ENCODE measurements around the gene KLF9. TPM values are rescaled to one million over a fixed set of nuclear protein-coding genes. Genes with fewer than 3 reads are reported as not detected.

The KLF9 gene
- total and polyA plus RNA-seq, 4 experiments from 2014 or later: 1.3 to 20.6 (median 11.3) TPM

DNA sequence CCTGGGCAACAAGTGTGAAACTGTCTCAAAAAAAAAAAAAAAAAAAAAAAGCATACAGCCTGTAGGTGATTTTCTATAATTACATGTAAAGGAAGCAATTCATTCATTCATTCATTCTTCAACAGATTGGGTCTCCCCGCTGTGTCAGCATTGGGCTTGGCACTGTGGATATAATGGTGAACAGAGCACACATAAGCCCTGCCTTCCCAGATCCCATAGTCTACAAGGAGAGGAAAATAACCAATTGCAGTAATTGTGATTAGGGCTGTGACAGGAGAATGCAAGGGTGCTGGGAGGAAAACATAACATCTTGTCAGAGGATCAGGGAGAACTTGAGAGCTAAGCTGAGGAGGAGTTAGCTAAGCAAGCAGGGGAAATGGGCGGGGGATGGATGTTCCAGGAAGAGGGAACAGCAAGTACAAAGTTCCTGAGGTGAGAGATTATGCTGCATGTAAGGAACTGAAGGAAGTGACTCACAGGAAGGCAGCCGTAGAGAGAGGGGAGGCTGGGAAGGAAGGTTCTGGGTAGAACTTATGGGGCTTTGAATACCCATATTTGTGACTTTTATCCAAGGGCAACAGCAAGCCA, 24.0 kb upstream of the KLF9 start:
- no peak overlapping the region for H3K27ac ChIP-seq (ENCODE audit: low read depth, low read length)
- no peaks in the 10 kb centered on the region for H3K9me3 ChIP-seq (ENCODE audit: control insufficient read depth in 1 of 2, low read length in 2 of 2)
- H3K4me1 ChIP-seq (ENCODE audit: insufficient read depth, low read length): peaks cover 6% of the 10 kb centered on the region
- H3K36me3 ChIP-seq (ENCODE audit: insufficient read depth, low read length): no peaks in the 10 kb centered on the region
- Mint-ChIP-seq H3K36me3 (no peaks in the 10 kb centered on the region), H3K27me3 (peaks cover 0 to 2% of the 10 kb centered on the region in 2 donors), H3K4me1 (peaks cover 6 to 8% (median 6%) of the 10 kb centered on the region in 4 donors), H3K27ac (peak overlapping the region in 2 of 7 donors; percentile 6 to 43), H3K4me3 (peak overlapping the region in 1 of 8 donors; percentile 17), H3K9me3 (no peaks in the 10 kb centered on the region)
- POLR2A ChIA-PET (ENCODE audit: partially characterized antibody): no interaction called here
- H3K27me3 ChIP-seq (ENCODE audit: insufficient read depth, low read length): no peaks in the 10 kb centered on the region
- no peak for DNase-seq
- CTCF ChIA-PET (ENCODE audit: partially characterized antibody): no interaction called here
- H3K4me3 ChIP-seq (ENCODE audit: low read length in 2 of 2): no peak overlapping the region
- intact Hi-C loops (cut with micrococcal nuclease): no loop called here

DNA sequence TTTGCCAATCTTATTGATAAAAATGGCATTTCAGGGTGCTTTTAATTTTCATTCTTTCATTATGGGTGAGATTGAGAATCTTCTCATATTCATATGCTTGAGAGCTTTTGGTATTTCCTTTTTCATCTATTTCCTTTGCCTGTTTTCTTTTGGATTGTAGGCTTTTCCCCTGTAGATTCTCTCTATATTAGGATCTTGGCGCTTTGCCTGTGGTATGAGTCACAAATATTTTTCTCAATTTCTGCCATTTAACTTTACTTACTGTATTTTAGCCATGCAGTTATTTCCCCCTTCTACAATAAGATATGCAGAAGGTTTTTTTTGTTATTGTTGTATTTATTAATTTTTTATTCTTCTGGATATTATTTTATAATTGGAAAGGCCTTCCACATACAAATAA, 21.5 kb upstream of the KLF9 start:
- no peaks in the 10 kb centered on the region for H3K36me3 Mint-ChIP-seq
- H3K27ac ChIP-seq (ENCODE audit: low read depth, low read length): no peak overlapping the region
- no peaks in the 10 kb centered on the region for H3K27me3 ChIP-seq (ENCODE audit: insufficient read depth, low read length)
- no peaks in the 10 kb centered on the region for H3K36me3 ChIP-seq (ENCODE audit: insufficient read depth, low read length)
- H3K9me3 Mint-ChIP-seq: peaks cover 0 to 7% (median 0%) of the 10 kb centered on the region in 8 donors
- no peak overlapping the region for H3K4me3 ChIP-seq (ENCODE audit: low read length in 2 of 2)
- no peak overlapping the region for H3K4me3 Mint-ChIP-seq
- ChIA-PET POLR2A (ENCODE audit: partially characterized antibody) (no interaction called here), CTCF (ENCODE audit: partially characterized antibody) (no interaction called here)
- H3K9me3 ChIP-seq (ENCODE audit: control insufficient read depth in 1 of 2, low read length in 2 of 2): no peaks in the 10 kb centered on the region
- no peak for DNase-seq
- peaks cover 6 to 8% (median 7%) of the 10 kb centered on the region in 4 donors for H3K4me1 Mint-ChIP-seq
- H3K27me3 Mint-ChIP-seq: peaks cover 0 to 2% of the 10 kb centered on the region in 2 donors
- intact Hi-C loops (cut with micrococcal nuclease): no loop called here
- no peak overlapping the region for H3K27ac Mint-ChIP-seq
- H3K4me1 ChIP-seq (ENCODE audit: insufficient read depth, low read length): peaks cover 6% of the 10 kb centered on the region

GRCh38 chr9:70429899-70430298, 15.4 kb upstream of the KLF9 start:
- POLR2A ChIA-PET (ENCODE audit: partially characterized antibody): interaction anchor here (0.8 to 1.9 kb wide), 3 partner anchors 9 to 18 kb away, joined by 3 to 4 read pairs (median 4); no protein-coding TSS in a partner anchor
- peaks cover 0 to 8% (median 0%) of the 10 kb centered on the region in 8 donors for H3K9me3 Mint-ChIP-seq
- Histone ChIP-seq H3K36me3 (ENCODE audit: insufficient read depth, low read length) (no peaks in the 10 kb centered on the region), H3K4me3 (ENCODE audit: low read length in 2 of 2) (no peak overlapping the region), H3K27ac (ENCODE audit: low read depth, low read length) (no peak overlapping the region), H3K4me1 (ENCODE audit: insufficient read depth, low read length) (no peaks in the 10 kb centered on the region), H3K27me3 (ENCODE audit: insufficient read depth, low read length) (no peaks in the 10 kb centered on the region), H3K9me3 (ENCODE audit: control insufficient read depth in 1 of 2, low read length in 2 of 2) (no peaks in the 10 kb centered on the region)
- H3K4me3 Mint-ChIP-seq: no peak overlapping the region
- H3K36me3 Mint-ChIP-seq: no peaks in the 10 kb centered on the region
- peaks cover 0 to 5% (median 2%) of the 10 kb centered on the region in 4 donors for H3K4me1 Mint-ChIP-seq
- no peak for DNase-seq
- CTCF ChIA-PET (ENCODE audit: partially characterized antibody): interaction anchor here (0.7 to 2.5 kb wide), 2 partner anchors 15 to 16 kb away, joined by 3 to 7 read pairs; partner anchors contain the start of gene KLF9
- H3K27me3 Mint-ChIP-seq: no peaks in the 10 kb centered on the region
- intact Hi-C loops (cut with micrococcal nuclease): no loop called here
- no peak overlapping the region for H3K27ac Mint-ChIP-seq

DNA sequence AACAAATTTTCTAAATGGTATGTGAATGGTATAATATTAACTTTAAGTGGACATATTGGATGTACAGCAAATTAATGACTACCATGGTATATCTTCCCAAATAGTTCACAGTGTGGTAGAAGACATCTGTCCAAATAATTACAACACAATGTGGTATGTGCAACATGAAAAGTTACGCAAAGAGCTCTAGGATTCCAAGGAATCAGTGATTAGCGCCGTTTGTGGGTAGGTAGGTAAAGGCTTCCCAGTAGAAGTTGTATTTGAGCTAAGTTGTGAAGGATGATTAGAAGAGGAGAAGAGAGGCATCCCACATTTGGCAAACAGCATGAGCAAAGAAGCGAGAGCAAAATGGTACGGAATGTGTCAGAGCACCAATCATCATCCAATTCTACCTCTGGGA, 14.3 kb upstream of the KLF9 start:
- intact Hi-C loops (cut with micrococcal nuclease): no loop called here
- H3K4me3 Mint-ChIP-seq: no peak overlapping the region
- no peak overlapping the region for H3K4me3 ChIP-seq (ENCODE audit: low read length in 2 of 2)
- no peaks in the 10 kb centered on the region for H3K9me3 ChIP-seq (ENCODE audit: control insufficient read depth in 1 of 2, low read length in 2 of 2)
- H3K27ac ChIP-seq (ENCODE audit: low read depth, low read length): no peak overlapping the region
- H3K27me3 ChIP-seq (ENCODE audit: insufficient read depth, low read length): no peaks in the 10 kb centered on the region
- peaks cover 0 to 8% (median 0%) of the 10 kb centered on the region in 8 donors for H3K9me3 Mint-ChIP-seq
- ChIA-PET POLR2A (ENCODE audit: partially characterized antibody) (interaction anchor here (1.3 to 1.9 kb wide), 2 partner anchors 8 to 10 kb away, joined by 3 to 4 read pairs; no protein-coding TSS in a partner anchor), CTCF (ENCODE audit: partially characterized antibody) (interaction anchor here (0.7 to 2.5 kb wide), 3 partner anchors 11 to 56 kb away, joined by 3 to 7 read pairs (median 4); partner anchors contain the start of gene KLF9)
- no peaks in the 10 kb centered on the region for H3K36me3 ChIP-seq (ENCODE audit: insufficient read depth, low read length)
- H3K36me3 Mint-ChIP-seq: no peaks in the 10 kb centered on the region
- H3K4me1 Mint-ChIP-seq: peaks cover 0 to 10% (median 4%) of the 10 kb centered on the region in 4 donors
- DNase-seq: no peak
- no peaks in the 10 kb centered on the region for H3K4me1 ChIP-seq (ENCODE audit: insufficient read depth, low read length)
- no peaks in the 10 kb centered on the region for H3K27me3 Mint-ChIP-seq
- H3K27ac Mint-ChIP-seq: peak overlapping the region in 2 of 7 donors; percentile 6 to 43

GRCh38 chr9:70427161-70427945, 12.9 kb upstream of the KLF9 start:
- CTCF ChIA-PET (ENCODE audit: partially characterized antibody): interaction anchor here (0.6 to 1.8 kb wide), 4 partner anchors 8 to 75 kb away, joined by 3 to 5 read pairs (median 4); no protein-coding TSS in a partner anchor
- POLR2A ChIA-PET (ENCODE audit: partially characterized antibody): interaction anchor here (1.8 kb wide), 1 partner anchor 13 kb away, joined by 4 read pairs; the partner anchor contains the start of gene KLF9
- peaks cover 0 to 6% (median 0%) of the 10 kb centered on the region in 8 donors for H3K9me3 Mint-ChIP-seq
- Histone ChIP-seq H3K4me3 (ENCODE audit: low read length in 2 of 2) (no peak overlapping the region), H3K36me3 (ENCODE audit: insufficient read depth, low read length) (no peaks in the 10 kb centered on the region), H3K27ac (ENCODE audit: low read depth, low read length) (no peak overlapping the region), H3K27me3 (ENCODE audit: insufficient read depth, low read length) (no peaks in the 10 kb centered on the region), H3K9me3 (ENCODE audit: control insufficient read depth in 1 of 2, low read length in 2 of 2) (no peaks in the 10 kb centered on the region), H3K4me1 (ENCODE audit: insufficient read depth, low read length) (peaks cover 5% of the 10 kb centered on the region)
- peak overlapping the region in 1 of 7 donors; percentile 49 for H3K27ac Mint-ChIP-seq
- H3K27me3 Mint-ChIP-seq: no peaks in the 10 kb centered on the region
- intact Hi-C loops (cut with micrococcal nuclease): no loop called here
- no peak for DNase-seq
- H3K4me1 Mint-ChIP-seq: peaks cover 6 to 17% (median 10%) of the 10 kb centered on the region in 4 donors
- H3K36me3 Mint-ChIP-seq: no peaks in the 10 kb centered on the region
- H3K4me3 Mint-ChIP-seq: no peak overlapping the region

DNA sequence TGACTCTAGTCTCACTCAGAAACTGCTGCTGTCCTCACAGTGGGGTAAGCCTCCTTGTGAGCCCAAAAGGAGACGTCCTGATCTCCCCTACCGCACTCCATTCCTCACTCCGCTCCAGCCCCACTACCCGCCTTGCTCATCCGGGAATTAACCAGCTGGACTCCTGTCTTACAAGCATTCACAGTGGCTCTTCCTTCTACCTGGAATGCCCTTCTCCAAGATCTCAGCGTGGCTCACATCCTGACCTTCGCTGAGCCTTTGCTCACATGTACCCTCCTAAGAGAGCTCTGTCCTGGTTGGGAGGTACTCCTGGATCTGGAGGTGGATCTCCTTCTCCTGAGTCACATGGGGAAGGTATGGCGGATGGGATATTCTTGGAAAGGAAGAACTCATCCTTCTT, 10.7 kb upstream of the KLF9 start:
- H3K36me3 Mint-ChIP-seq: no peaks in the 10 kb centered on the region

More for the DNA sequence above, 10.7 kb upstream of the KLF9 start:
- POLR2A ChIA-PET (ENCODE audit: partially characterized antibody): interaction anchor here (1.3 kb wide), 1 partner anchor 13 kb away, joined by 5 read pairs; no protein-coding TSS in a partner anchor
- H3K27ac Mint-ChIP-seq: peak overlapping the region in 3 of 7 donors; percentile 3 to 24 (median 7)
- Histone ChIP-seq H3K4me3 (ENCODE audit: low read length in 2 of 2) (no peak overlapping the region), H3K9me3 (ENCODE audit: control insufficient read depth in 1 of 2, low read length in 2 of 2) (no peaks in the 10 kb centered on the region), H3K27ac (ENCODE audit: low read depth, low read length) (no peak overlapping the region), H3K27me3 (ENCODE audit: insufficient read depth, low read length) (no peaks in the 10 kb centered on the region), H3K4me1 (ENCODE audit: insufficient read depth, low read length) (peaks cover 27% of the 10 kb centered on the region), H3K36me3 (ENCODE audit: insufficient read depth, low read length) (no peaks in the 10 kb centered on the region)
- no peak for DNase-seq
- peaks cover 0 to 1% (median 0%) of the 10 kb centered on the region in 8 donors for H3K9me3 Mint-ChIP-seq
- H3K4me3 Mint-ChIP-seq: no peak overlapping the region
- intact Hi-C loops (cut with micrococcal nuclease): no loop called here
- no peaks in the 10 kb centered on the region for H3K27me3 Mint-ChIP-seq
- peaks cover 25 to 38% (median 29%) of the 10 kb centered on the region in 4 donors for H3K4me1 Mint-ChIP-seq
- CTCF ChIA-PET (ENCODE audit: partially characterized antibody): no interaction called here

All from CD4-positive, alpha-beta memory T cell (primary cell).